GM18867 (cell line): ENCODE measurements around the gene PRSS38.

ENCODE experiments used
- ATAC-seq: cut with Tn5 transposase; IDR thresholded peaks from one replicate; pipeline ENCODE4 v1.9.1; 2021; ENCODE audit warnings: mild to moderate bottlenecking, moderate library complexity; ENCODE audit not compliant: unreplicated experiment

The PRSS38 gene

GRCh38 chr1:227893949-227894721 lies 78.7 kb downstream of the PRSS38 start:
- ATAC-seq, result no peak

GRCh38 chr1:227894831-227895451 lies 79.5 kb downstream of the PRSS38 start:
- ATAC-seq, result no peak
